OCI-LY3 (cell line): ENCODE results near the gene DNAI2.
"Not testable (repeated sequence)": the region's sequence is repeated elsewhere in the genome, so short reads cannot be mapped to it uniquely, and the experiment has no call there.

Experiments
- H2AFZ ChIP-seq: fragments of 200-600, 300-600 bp; shearing (Covaris generic); 2 replicates; pipeline ENCODE4 v1.6.0; 2014; ENCODE audit warnings: antibody characterized with exemption, low read depth, low read length
- H3K27ac ChIP-seq: fragments of 200-600, 300-600 bp; sonication (generic); 2 replicates; pipeline ENCODE4 v1.5.1; 2014; ENCODE audit warnings: mild to moderate bottlenecking, low read length, moderate library complexity, mixed read lengths
- H3K27me3 ChIP-seq: fragments of 200-600, 300-600 bp; sonication (generic); 2 replicates; pipeline ENCODE4 v1.6.1; 2014; ENCODE audit warnings: low read depth, low read length, mixed read lengths
- H3K36me3 ChIP-seq: fragments of 200-600, 300-600 bp; sonication (generic); replicated peaks from 2 replicates; pipeline ENCODE3; 2014; ENCODE audit warnings: low read depth, low read length, mixed read lengths
- H3K4me1 ChIP-seq: fragments of 300-600, 200-600 bp; sonication (generic); 2 replicates; pipeline ENCODE4 v1.6.1; 2014; ENCODE audit warnings: low read length, mixed read lengths
- H3K4me2 ChIP-seq: fragments of 200-600, 300-600 bp; sonication (generic); 2 replicates; pipeline ENCODE4 v1.6.1; 2014; ENCODE audit warnings: low read length, mixed read lengths
- H3K4me3 ChIP-seq: fragments of 300-600, 200-600 bp; sonication (generic); 2 replicates; pipeline ENCODE4 v1.5.1; 2014; ENCODE audit warnings: antibody characterized with exemption, mild to moderate bottlenecking, low read length, moderate library complexity
- H3K79me2 ChIP-seq: fragments of 300-600, 200-600 bp; shearing (Covaris generic); 2 replicates; pipeline ENCODE4 v1.6.1; 2014; ENCODE audit warnings: mild to moderate bottlenecking, low read length, mixed read lengths
- H3K9ac ChIP-seq: fragments of 300-600, 200-600 bp; shearing (Covaris generic); 2 replicates; pipeline ENCODE4 v1.6.0; 2014; ENCODE audit warnings: mild to moderate bottlenecking, low read length, moderate library complexity
- H3K9me3 ChIP-seq: fragments of 200-600, 300-600 bp; shearing (Covaris generic); 2 replicates; pipeline ENCODE4 v1.6.1; 2014; ENCODE audit warnings: low read length, mixed read lengths; ENCODE audit not compliant: insufficient read depth
- H4K20me1 ChIP-seq: fragments of 200-600, 300-600 bp; sonication (generic); 2 replicates; pipeline ENCODE4 v1.6.1; 2016; ENCODE audit warnings: low read length, mixed read lengths; ENCODE audit not compliant: insufficient read depth
- CTCF ChIP-seq: fragments of 200-600, 300-600 bp; sonication (generic); IDR thresholded peaks from 2 replicates; pipeline ENCODE4 v1.5.1; 2014; ENCODE audit warnings: antibody characterized with exemption, low read length, low read depth
- EZH2phosphoT487 ChIP-seq: fragments of 200-600 bp; shearing (Covaris generic); IDR thresholded peaks from 2 replicates; pipeline ENCODE4 v1.6.1; 2018; ENCODE audit warnings: antibody characterized with exemption, mixed run types, low read depth

The DNAI2 gene

DNA sequence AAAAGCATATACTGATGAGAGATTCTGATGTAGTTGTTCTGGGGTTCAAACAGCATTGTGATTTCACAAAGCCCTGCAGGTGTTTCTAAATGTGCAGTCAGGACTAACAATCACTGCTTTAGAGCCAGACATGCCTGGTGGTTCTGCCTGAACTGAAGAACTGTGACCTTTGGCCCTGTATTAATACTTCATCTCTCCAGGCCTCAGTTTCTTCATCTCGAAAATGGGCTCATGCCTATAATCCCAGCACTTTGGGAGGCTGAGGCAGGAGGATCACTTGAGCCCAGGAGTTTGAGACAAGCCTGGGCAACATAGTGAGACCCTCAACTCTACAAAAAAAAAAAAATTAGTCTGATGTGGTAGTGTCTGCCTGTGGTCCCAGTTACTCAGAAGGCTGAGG is 3.9 kb downstream of the DNAI2 start:
- H4K20me1 ChIP-seq = no peaks in the 10 kb centered on the region
- no peak overlapping the region for H3K9ac ChIP-seq

DNA sequence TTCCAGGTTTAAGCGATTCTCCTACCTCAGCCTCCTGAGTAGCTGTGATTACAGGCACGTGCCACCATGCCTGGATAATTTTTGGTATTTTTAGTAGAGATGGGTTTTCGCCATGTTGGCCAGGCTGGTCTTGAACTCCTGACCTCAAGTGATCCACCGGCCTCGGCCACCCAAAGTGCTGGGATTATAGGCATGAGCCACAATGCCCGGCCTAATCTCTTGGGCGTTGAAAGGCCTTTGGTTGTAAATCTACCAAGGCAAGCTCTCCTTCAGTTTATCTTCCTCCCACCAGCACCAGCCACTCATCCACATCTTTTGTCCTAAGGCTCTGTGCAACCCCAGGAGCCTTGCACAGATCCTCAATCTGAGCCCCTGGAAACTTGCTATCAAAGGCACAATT is 5.6 kb downstream of the DNAI2 start:
- H2AFZ ChIP-seq, H3K9ac ChIP-seq, H3K4me2 ChIP-seq, H3K27ac ChIP-seq, H3K9me3 ChIP-seq, H3K4me3 ChIP-seq, H3K36me3 ChIP-seq, H3K27me3 ChIP-seq, H3K4me1 ChIP-seq, H3K79me2 ChIP-seq, H4K20me1 ChIP-seq: not testable (repeated sequence)

More for the DNA sequence above, 3.9 kb downstream of the DNAI2 start:
- H3K36me3 ChIP-seq = no peaks in the 10 kb centered on the region
- H3K4me2 ChIP-seq = no peak overlapping the region
- H3K79me2 ChIP-seq = no peaks in the 10 kb centered on the region
- TF ChIP-seq EZH2phosphoT487 (no peak), CTCF (no peak)
- no peak overlapping the region for H2AFZ ChIP-seq
- no peak overlapping the region for H3K4me3 ChIP-seq
- H3K27ac ChIP-seq = no peak overlapping the region
- H3K27me3 ChIP-seq = no peaks in the 10 kb centered on the region
- H3K9me3 ChIP-seq = no peaks in the 10 kb centered on the region
- H3K4me1 ChIP-seq = no peaks in the 10 kb centered on the region

DNA sequence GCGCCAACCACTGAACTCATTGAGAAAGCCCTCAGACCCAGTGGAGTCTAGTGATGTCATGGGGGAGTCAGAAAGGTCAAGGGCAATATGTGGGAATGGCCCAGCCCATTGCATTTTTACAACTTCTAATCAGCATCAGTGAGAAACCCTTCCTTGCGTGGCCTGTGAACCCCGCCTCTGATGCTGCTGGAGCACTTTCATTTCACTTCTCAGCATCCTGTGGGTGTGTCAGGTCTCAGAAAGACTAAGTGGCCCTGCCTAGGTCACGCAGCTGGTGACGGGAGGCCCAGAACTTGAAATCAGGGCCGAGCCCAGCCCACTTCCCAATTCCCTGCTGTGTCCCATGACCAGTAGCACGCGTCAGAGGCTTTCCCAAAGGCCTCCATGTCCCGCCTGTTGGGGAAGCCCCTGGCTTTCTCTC is 6.1 kb downstream of the DNAI2 start:
- Histone ChIP-seq H2AFZ (no peak overlapping the region), H3K4me1 (no peaks in the 10 kb centered on the region), H3K36me3 (no peaks in the 10 kb centered on the region), H3K9me3 (no peaks in the 10 kb centered on the region), H3K27me3 (no peaks in the 10 kb centered on the region), H3K4me3 (no peak overlapping the region), H3K9ac (no peak overlapping the region), H3K79me2 (no peaks in the 10 kb centered on the region), H3K27ac (no peak overlapping the region), H3K4me2 (no peak overlapping the region), H4K20me1 (no peaks in the 10 kb centered on the region)
- TF ChIP-seq CTCF (no peak), EZH2phosphoT487 (no peak)

DNA sequence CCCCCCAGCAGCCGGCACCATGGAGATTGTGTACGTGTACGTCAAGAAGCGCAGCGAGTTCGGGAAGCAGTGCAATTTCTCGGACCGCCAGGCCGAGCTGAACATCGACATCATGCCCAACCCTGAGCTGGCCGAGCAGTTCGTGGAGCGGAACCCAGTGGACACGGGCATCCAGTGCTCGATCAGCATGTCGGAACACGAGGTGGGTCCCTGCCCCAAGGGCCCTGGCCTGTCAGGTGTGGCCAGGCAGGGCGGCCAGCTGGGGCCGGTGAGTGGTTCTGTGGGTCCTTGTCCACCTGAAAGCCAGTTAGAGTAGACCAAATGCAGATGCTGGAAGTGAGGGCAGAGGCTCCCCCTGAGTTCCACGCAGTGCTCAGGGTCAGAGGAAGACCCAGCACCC is 7.8 kb downstream of the DNAI2 start:
- no peak overlapping the region for H3K4me3 ChIP-seq
- no peaks in the 10 kb centered on the region for H3K79me2 ChIP-seq
- H3K9ac ChIP-seq = no peak overlapping the region
- H4K20me1 ChIP-seq = no peaks in the 10 kb centered on the region
- H3K9me3 ChIP-seq = no peaks in the 10 kb centered on the region
- no peak overlapping the region for H3K4me2 ChIP-seq
- TF ChIP-seq EZH2phosphoT487 (no peak), CTCF (no peak)
- H3K4me1 ChIP-seq = no peaks in the 10 kb centered on the region
- no peaks in the 10 kb centered on the region for H3K36me3 ChIP-seq
- no peak overlapping the region for H3K27ac ChIP-seq
- H3K27me3 ChIP-seq = no peaks in the 10 kb centered on the region
- no peak overlapping the region for H2AFZ ChIP-seq

- H3K27ac ChIP-seq, H3K36me3 ChIP-seq, H3K9me3 ChIP-seq, H2AFZ ChIP-seq, H4K20me1 ChIP-seq, H3K4me3 ChIP-seq, H3K4me1 ChIP-seq, H3K79me2 ChIP-seq, H3K4me2 ChIP-seq, H3K9ac ChIP-seq, H3K27me3 ChIP-seq: not testable (repeated sequence)
Observed at GRCh38 chr17:74282274-74282586, 8.2 kb downstream of the DNAI2 start.
